GM23338 (cell line): ENCODE data around the gene STXBP5L. TPM values are rescaled to one million over a fixed set of nuclear protein-coding genes. Genes with fewer than 3 reads are reported as not detected.

Source experiments
- ATAC-seq: fragments of 200-7000 bp; cut with Tn5 transposase; 3 replicates; pipeline ENCODE4 v1.9.1; 2020
- DNase-seq: peaks from one replicate; pipeline ENCODE4 v3.0.0-alpha.2; 2015; ENCODE audit warnings: low spot score
- H2AFZ ChIP-seq: fragments of 200-600 bp; sonication (generic); 2 replicates; pipeline ENCODE4 v1.8.0; 2016; ENCODE audit warnings: antibody characterized with exemption, mild to moderate bottlenecking, moderate library complexity
- H3F3A ChIP-seq: fragments of 200-600 bp; sonication (generic); replicated peaks from 2 replicates; pipeline ENCODE4 v1.8.0; 2017; ENCODE audit warnings: antibody characterized with exemption, mixed run types, low read depth
- H3K27ac ChIP-seq: fragments of 200-600 bp; sonication (generic); 2 replicates; pipeline ENCODE4 v1.6.1; 2016; ENCODE audit warnings: low read depth
- H3K27me3 ChIP-seq: fragments of 200-600 bp; sonication (generic); 2 replicates; pipeline ENCODE4 v1.8.0; 2016; ENCODE audit warnings: mild to moderate bottlenecking, mixed run types, moderate library complexity; ENCODE audit not compliant: insufficient read depth
- H3K36me3 ChIP-seq: fragments of 200-600 bp; sonication (generic); 2 replicates; pipeline ENCODE4 v1.8.0; 2016; ENCODE audit warnings: mild to moderate bottlenecking; ENCODE audit not compliant: insufficient read depth
- H3K4me1 ChIP-seq: fragments of 200-600 bp; sonication (generic); 2 replicates; pipeline ENCODE4 v1.8.0; 2016; ENCODE audit warnings: mild to moderate bottlenecking, moderate library complexity; ENCODE audit not compliant: insufficient read depth
- H3K4me2 ChIP-seq: fragments of 200-600 bp; sonication (generic); 2 replicates; pipeline ENCODE4 v1.7.1; 2017; ENCODE audit warnings: mixed run types
- H3K4me3 ChIP-seq: fragments of 200-600 bp; sonication (generic); 2 replicates; pipeline ENCODE4 v1.6.1; 2016; ENCODE audit warnings: mixed run types
- H3K79me2 ChIP-seq: fragments of 200-600 bp; sonication (generic); replicated peaks from 2 replicates; pipeline ENCODE4 v1.8.0; 2017; ENCODE audit warnings: mild to moderate bottlenecking; ENCODE audit not compliant: insufficient read depth
- H3K9me2 ChIP-seq: fragments of 200-600 bp; sonication (generic); 2 replicates; pipeline ENCODE4 v1.8.0; 2017; ENCODE audit not compliant: insufficient read depth
- H4K20me1 ChIP-seq: fragments of 200-600 bp; sonication (generic); replicated peaks from 2 replicates; pipeline ENCODE4 v1.8.0; 2017; ENCODE audit warnings: mild to moderate bottlenecking; ENCODE audit not compliant: insufficient read depth
- H3K27ac Mint-ChIP-seq: 2 replicates; pipeline ENCODE4 v1.8.0; 2020; ENCODE audit warnings: inconsistent platforms, mild to moderate bottlenecking, moderate library complexity, mixed read lengths
- H3K27me3 Mint-ChIP-seq: 3 replicates; pipeline ENCODE4 v1.8.0; 2022; ENCODE audit warnings: low read depth, mild to moderate bottlenecking, moderate library complexity, mixed read lengths, inconsistent platforms; ENCODE audit not compliant: insufficient read depth, poor library complexity
- H3K36me3 Mint-ChIP-seq: 3 replicates; pipeline ENCODE4 v1.8.0; 2021; ENCODE audit warnings: low read depth, mild to moderate bottlenecking, inconsistent platforms, moderate library complexity, mixed read lengths
- H3K4me1 Mint-ChIP-seq: 3 replicates; pipeline ENCODE4 v1.8.0; 2020; ENCODE audit warnings: mild to moderate bottlenecking, inconsistent platforms, mixed read lengths
- H3K4me3 Mint-ChIP-seq: 3 replicates; pipeline ENCODE4 v1.8.0; 2021; ENCODE audit warnings: moderate library complexity, mild to moderate bottlenecking, inconsistent platforms, mixed read lengths
- H3K9me3 Mint-ChIP-seq: 3 replicates; pipeline ENCODE4 v1.8.0; 2020; ENCODE audit warnings: moderate library complexity, mild to moderate bottlenecking, inconsistent platforms, mixed read lengths
- CREB1 ChIP-seq: fragments of 250-450 bp; sonication (Bioruptor Pico); IDR thresholded peaks from 2 replicates; pipeline ENCODE4 v1.5.0; 2020; ENCODE audit warnings: low read depth, mild to moderate bottlenecking, moderate library complexity
- EZH2 ChIP-seq: fragments of 200-600 bp; sonication (generic); IDR thresholded peaks from one replicate; pipeline ENCODE4 v1.8.0; 2017; ENCODE audit warnings: antibody characterized with exemption, mild to moderate bottlenecking, low read depth; ENCODE audit not compliant: unreplicated experiment
- EZH2phosphoT487 ChIP-seq: fragments of 200-600 bp; sonication (generic); IDR thresholded peaks from one replicate; pipeline ENCODE4 v1.8.1; 2018; ENCODE audit warnings: antibody characterized with exemption; ENCODE audit not compliant: unreplicated experiment
- JUNB ChIP-seq: IDR thresholded peaks from one replicate; pipeline ENCODE4 v1.6.1; 2016; ENCODE audit warnings: antibody characterized with exemption; ENCODE audit not compliant: unreplicated experiment
- NANOG ChIP-seq: IDR thresholded peaks from 2 replicates; pipeline ENCODE4 v1.6.1; 2016; ENCODE audit warnings: antibody characterized with exemption, borderline replicate concordance
- POLR2AphosphoS5 ChIP-seq: IDR thresholded peaks from 2 replicates; pipeline ENCODE4 v1.6.1; 2016; ENCODE audit warnings: antibody characterized with exemption, low read depth
- STAT1 ChIP-seq: IDR thresholded peaks from one replicate; pipeline ENCODE4 v1.6.1; 2016; ENCODE audit warnings: antibody characterized with exemption; ENCODE audit not compliant: unreplicated experiment
- ZNF114 ChIP-seq: fragments of 250-450 bp; sonication (Bioruptor Pico); IDR thresholded peaks from 2 replicates; pipeline ENCODE4 v1.5.0; 2020; ENCODE audit warnings: mild to moderate bottlenecking, moderate library complexity
- ZNF331 ChIP-seq: fragments of 250-450 bp; sonication (Bioruptor Pico); IDR thresholded peaks from 2 replicates; pipeline ENCODE4 v1.5.0; 2020; ENCODE audit warnings: low read depth, mild to moderate bottlenecking, moderate library complexity
- polyA plus RNA-seq: library from polyadenylated mRNA; unstranded; fragments of >200 nt; fragmentation: Nextera tagmentation; extraction: Ambion mirVana; gene quantifications from 2 replicates; pipeline ENCODE4 v1.2.1, GENCODE V29; 2016
- total RNA-seq: library from RNA; depleted of rRNA; stranded (reverse); fragments of >200 nt; shearing (Covaris generic); gene quantifications from 2 replicates; pipeline ENCODE4 v1.2.3, GENCODE V29; 2014
- TF ChIP-seq, protein P1 (sequence below): IDR thresholded peaks from one replicate; pipeline ENCODE4 v1.6.1; 2018; ENCODE audit warnings: antibody characterized with exemption; ENCODE audit not compliant: unreplicated experiment
- TF ChIP-seq, protein P2 (sequence below): fragments of 250-450 bp; sonication (Bioruptor Pico); IDR thresholded peaks from 2 replicates; pipeline ENCODE4 v1.5.0; 2020; ENCODE audit warnings: mild to moderate bottlenecking, moderate library complexity
- TF ChIP-seq, protein P3 (sequence below), 2 experiments: fragments of 200-600 bp in 1 of 2; sonication (generic) in 1 of 2; conservative IDR thresholded peaks; 2 replicates each; pipeline versions ENCODE4 v1.5.1 to v1.6.1; 2016 to 2017; ENCODE audit warnings: antibody characterized with exemption in 2 of 2, low read depth in 2 of 2, mild to moderate bottlenecking in 2 of 2, moderate library complexity in 1 of 2
- TF ChIP-seq, protein P4 (sequence below): IDR thresholded peaks from 2 replicates; pipeline ENCODE4 v1.6.1; 2016; ENCODE audit warnings: antibody characterized with exemption

Gene STXBP5L
- total and polyA plus RNA-seq, 2 experiments from 2014 or later = 4.2 to 6.0 TPM

DNA sequence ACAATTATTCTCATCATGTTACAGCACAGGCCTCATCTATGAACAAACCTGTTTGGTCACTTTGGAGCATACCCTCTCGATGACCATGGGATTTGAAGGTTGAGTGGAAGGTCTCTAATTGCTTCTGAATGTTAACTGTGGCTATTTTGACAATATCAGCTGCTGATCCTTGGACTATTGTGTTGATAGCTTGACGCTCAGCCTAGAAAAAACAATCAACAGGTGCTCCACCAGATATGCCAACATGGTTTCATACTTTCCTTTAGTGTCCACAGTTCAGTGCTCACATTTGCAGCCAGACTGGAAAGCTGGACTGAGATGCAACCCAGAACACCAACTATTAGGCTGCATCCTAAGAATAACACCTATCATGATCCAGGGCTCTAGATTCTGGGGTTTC, 528.1 kb downstream of the STXBP5L start:
- no peaks in the 10 kb centered on the region for H3F3A ChIP-seq
- Mint-ChIP-seq H3K27me3 (no peaks in the 10 kb centered on the region), H3K9me3 (no peaks in the 10 kb centered on the region), H3K4me1 (no peaks in the 10 kb centered on the region), H3K27ac (no peak overlapping the region), H3K4me3 (no peak overlapping the region), H3K36me3 (peaks cover 41% of the 10 kb centered on the region; the same call in 2 of the 3 replicates)
- H3K4me3 ChIP-seq = no peak overlapping the region
- no peak overlapping the region for H2AFZ ChIP-seq
- no peak overlapping the region for H3K27ac ChIP-seq
- no peaks in the 10 kb centered on the region for H3K9me2 ChIP-seq
- H3K4me1 ChIP-seq = no peaks in the 10 kb centered on the region
- no peaks in the 10 kb centered on the region for H3K27me3 ChIP-seq
- TF ChIP-seq JUNB (no peak), POLR2AphosphoS5 (no peak), ZNF114 (CRISPR knock-in tag) (no peak), NANOG (no peak), CREB1 (CRISPR knock-in tag) (no peak), EZH2phosphoT487 (no peak), ZNF331 (CRISPR knock-in tag) (no peak), EZH2 (no peak), STAT1 (no peak)
- TF ChIP-seq, protein P1, sequence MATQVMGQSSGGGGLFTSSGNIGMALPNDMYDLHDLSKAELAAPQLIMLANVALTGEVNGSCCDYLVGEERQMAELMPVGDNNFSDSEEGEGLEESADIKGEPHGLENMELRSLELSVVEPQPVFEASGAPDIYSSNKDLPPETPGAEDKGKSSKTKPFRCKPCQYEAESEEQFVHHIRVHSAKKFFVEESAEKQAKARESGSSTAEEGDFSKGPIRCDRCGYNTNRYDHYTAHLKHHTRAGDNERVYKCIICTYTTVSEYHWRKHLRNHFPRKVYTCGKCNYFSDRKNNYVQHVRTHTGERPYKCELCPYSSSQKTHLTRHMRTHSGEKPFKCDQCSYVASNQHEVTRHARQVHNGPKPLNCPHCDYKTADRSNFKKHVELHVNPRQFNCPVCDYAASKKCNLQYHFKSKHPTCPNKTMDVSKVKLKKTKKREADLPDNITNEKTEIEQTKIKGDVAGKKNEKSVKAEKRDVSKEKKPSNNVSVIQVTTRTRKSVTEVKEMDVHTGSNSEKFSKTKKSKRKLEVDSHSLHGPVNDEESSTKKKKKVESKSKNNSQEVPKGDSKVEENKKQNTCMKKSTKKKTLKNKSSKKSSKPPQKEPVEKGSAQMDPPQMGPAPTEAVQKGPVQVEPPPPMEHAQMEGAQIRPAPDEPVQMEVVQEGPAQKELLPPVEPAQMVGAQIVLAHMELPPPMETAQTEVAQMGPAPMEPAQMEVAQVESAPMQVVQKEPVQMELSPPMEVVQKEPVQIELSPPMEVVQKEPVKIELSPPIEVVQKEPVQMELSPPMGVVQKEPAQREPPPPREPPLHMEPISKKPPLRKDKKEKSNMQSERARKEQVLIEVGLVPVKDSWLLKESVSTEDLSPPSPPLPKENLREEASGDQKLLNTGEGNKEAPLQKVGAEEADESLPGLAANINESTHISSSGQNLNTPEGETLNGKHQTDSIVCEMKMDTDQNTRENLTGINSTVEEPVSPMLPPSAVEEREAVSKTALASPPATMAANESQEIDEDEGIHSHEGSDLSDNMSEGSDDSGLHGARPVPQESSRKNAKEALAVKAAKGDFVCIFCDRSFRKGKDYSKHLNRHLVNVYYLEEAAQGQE = no peak
- TF ChIP-seq, protein P2, sequence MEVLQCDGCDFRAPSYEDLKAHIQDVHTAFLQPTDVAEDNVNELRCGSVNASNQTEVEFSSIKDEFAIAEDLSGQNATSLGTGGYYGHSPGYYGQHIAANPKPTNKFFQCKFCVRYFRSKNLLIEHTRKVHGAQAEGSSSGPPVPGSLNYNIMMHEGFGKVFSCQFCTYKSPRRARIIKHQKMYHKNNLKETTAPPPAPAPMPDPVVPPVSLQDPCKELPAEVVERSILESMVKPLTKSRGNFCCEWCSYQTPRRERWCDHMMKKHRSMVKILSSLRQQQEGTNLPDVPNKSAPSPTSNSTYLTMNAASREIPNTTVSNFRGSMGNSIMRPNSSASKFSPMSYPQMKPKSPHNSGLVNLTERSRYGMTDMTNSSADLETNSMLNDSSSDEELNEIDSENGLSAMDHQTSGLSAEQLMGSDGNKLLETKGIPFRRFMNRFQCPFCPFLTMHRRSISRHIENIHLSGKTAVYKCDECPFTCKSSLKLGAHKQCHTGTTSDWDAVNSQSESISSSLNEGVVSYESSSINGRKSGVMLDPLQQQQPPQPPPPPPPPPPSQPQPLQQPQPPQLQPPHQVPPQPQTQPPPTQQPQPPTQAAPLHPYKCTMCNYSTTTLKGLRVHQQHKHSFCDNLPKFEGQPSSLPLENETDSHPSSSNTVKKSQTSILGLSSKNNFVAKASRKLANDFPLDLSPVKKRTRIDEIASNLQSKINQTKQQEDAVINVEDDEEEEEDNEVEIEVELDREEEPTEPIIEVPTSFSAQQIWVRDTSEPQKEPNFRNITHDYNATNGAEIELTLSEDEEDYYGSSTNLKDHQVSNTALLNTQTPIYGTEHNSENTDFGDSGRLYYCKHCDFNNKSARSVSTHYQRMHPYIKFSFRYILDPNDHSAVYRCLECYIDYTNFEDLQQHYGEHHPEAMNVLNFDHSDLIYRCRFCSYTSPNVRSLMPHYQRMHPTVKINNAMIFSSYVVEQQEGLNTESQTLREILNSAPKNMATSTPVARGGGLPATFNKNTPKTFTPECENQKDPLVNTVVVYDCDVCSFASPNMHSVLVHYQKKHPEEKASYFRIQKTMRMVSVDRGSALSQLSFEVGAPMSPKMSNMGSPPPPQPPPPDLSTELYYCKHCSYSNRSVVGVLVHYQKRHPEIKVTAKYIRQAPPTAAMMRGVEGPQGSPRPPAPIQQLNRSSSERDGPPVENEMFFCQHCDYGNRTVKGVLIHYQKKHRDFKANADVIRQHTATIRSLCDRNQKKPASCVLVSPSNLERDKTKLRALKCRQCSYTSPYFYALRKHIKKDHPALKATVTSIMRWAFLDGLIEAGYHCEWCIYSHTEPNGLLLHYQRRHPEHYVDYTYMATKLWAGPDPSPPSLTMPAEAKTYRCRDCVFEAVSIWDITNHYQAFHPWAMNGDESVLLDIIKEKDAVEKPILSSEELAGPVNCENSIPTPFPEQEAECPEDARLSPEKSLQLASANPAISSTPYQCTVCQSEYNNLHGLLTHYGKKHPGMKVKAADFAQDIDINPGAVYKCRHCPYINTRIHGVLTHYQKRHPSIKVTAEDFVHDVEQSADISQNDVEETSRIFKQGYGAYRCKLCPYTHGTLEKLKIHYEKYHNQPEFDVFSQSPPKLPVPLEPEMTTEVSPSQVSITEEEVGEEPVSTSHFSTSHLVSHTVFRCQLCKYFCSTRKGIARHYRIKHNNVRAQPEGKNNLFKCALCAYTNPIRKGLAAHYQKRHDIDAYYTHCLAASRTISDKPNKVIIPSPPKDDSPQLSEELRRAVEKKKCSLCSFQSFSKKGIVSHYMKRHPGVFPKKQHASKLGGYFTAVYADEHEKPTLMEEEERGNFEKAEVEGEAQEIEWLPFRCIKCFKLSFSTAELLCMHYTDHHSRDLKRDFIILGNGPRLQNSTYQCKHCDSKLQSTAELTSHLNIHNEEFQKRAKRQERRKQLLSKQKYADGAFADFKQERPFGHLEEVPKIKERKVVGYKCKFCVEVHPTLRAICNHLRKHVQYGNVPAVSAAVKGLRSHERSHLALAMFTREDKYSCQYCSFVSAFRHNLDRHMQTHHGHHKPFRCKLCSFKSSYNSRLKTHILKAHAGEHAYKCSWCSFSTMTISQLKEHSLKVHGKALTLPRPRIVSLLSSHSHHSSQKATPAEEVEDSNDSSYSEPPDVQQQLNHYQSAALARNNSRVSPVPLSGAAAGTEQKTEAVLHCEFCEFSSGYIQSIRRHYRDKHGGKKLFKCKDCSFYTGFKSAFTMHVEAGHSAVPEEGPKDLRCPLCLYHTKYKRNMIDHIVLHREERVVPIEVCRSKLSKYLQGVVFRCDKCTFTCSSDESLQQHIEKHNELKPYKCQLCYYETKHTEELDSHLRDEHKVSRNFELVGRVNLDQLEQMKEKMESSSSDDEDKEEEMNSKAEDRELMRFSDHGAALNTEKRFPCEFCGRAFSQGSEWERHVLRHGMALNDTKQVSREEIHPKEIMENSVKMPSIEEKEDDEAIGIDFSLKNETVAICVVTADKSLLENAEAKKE = no peak
- TF ChIP-seq, protein P3, sequence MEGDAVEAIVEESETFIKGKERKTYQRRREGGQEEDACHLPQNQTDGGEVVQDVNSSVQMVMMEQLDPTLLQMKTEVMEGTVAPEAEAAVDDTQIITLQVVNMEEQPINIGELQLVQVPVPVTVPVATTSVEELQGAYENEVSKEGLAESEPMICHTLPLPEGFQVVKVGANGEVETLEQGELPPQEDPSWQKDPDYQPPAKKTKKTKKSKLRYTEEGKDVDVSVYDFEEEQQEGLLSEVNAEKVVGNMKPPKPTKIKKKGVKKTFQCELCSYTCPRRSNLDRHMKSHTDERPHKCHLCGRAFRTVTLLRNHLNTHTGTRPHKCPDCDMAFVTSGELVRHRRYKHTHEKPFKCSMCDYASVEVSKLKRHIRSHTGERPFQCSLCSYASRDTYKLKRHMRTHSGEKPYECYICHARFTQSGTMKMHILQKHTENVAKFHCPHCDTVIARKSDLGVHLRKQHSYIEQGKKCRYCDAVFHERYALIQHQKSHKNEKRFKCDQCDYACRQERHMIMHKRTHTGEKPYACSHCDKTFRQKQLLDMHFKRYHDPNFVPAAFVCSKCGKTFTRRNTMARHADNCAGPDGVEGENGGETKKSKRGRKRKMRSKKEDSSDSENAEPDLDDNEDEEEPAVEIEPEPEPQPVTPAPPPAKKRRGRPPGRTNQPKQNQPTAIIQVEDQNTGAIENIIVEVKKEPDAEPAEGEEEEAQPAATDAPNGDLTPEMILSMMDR (conservative IDR thresholded peaks at IDR 0.05; ENCODE audit: low read depth in 2 of 2) = no peak
- TF ChIP-seq, protein P4, sequence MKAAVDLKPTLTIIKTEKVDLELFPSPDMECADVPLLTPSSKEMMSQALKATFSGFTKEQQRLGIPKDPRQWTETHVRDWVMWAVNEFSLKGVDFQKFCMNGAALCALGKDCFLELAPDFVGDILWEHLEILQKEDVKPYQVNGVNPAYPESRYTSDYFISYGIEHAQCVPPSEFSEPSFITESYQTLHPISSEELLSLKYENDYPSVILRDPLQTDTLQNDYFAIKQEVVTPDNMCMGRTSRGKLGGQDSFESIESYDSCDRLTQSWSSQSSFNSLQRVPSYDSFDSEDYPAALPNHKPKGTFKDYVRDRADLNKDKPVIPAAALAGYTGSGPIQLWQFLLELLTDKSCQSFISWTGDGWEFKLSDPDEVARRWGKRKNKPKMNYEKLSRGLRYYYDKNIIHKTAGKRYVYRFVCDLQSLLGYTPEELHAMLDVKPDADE = no peak
- H3K36me3 ChIP-seq = peaks cover 20% of the 10 kb centered on the region; the same call in 1 of the 2 replicates
- H3K79me2 ChIP-seq = no peaks in the 10 kb centered on the region
- ATAC-seq = no peak
- no peaks in the 10 kb centered on the region for H4K20me1 ChIP-seq
- no peak for DNase-seq
- H3K4me2 ChIP-seq = no peak overlapping the region
